GM19099 (cell line): ENCODE measurements around the gene NEK8.

Experiments
- POLR2A ChIP-seq: IDR thresholded peaks from 3 replicates; pipeline ENCODE4 v1.6.1; 2011; ENCODE audit warnings: low read depth; ENCODE audit not compliant: insufficient read length; ENCODE audit errors: extremely low read depth

The NEK8 gene

GRCh38 chr17:28733346-28733745 lies 4.8 kb downstream of the NEK8 start:
- no peak for TF ChIP-seq POLR2A

- no peak for TF ChIP-seq POLR2A
Observed at GRCh38 chr17:28734712-28735241, 6.2 kb downstream of the NEK8 start.

- TF ChIP-seq POLR2A, result no peak
Observed at GRCh38 chr17:28735242-28735722, 6.7 kb downstream of the NEK8 start.

- no peak for TF ChIP-seq POLR2A
Observed at GRCh38 chr17:28737316-28737715, 8.7 kb downstream of the NEK8 start.

GRCh38 chr17:28737770-28738679 lies 9.4 kb downstream of the NEK8 start:
- TF ChIP-seq POLR2A, result peak; percentile 78

- no peak for TF ChIP-seq POLR2A
Observed at GRCh38 chr17:28738680-28739384, 10.2 kb downstream of the NEK8 start.

GRCh38 chr17:28740406-28741357 lies 12.1 kb downstream of the NEK8 start:
- no peak for TF ChIP-seq POLR2A

- TF ChIP-seq POLR2A, result no peak
Observed at GRCh38 chr17:28741358-28742349, 13.1 kb downstream of the NEK8 start.

- peak; percentile 99 for TF ChIP-seq POLR2A
Observed at GRCh38 chr17:28743243-28744103, 14.9 kb downstream of the NEK8 start, which contains the start of gene TRAF4. TRAF4 (plus strand) TSS chr17:28744011; CDS start chr17:28744113, 102 bp downstream.

GRCh38 chr17:28744104-28744971 lies 15.8 kb downstream of the NEK8 start:
- no peak for TF ChIP-seq POLR2A
